ENCODE measurements around the gene CUEDC2. TPM values are rescaled to one million over a fixed set of nuclear protein-coding genes. Genes with fewer than 3 reads are reported as not detected.

CUEDC2 gene, protein sequence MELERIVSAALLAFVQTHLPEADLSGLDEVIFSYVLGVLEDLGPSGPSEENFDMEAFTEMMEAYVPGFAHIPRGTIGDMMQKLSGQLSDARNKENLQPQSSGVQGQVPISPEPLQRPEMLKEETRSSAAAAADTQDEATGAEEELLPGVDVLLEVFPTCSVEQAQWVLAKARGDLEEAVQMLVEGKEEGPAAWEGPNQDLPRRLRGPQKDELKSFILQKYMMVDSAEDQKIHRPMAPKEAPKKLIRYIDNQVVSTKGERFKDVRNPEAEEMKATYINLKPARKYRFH
- total RNA-seq: 33.3 and 41.8 TPM in 2 replicates

DNA sequence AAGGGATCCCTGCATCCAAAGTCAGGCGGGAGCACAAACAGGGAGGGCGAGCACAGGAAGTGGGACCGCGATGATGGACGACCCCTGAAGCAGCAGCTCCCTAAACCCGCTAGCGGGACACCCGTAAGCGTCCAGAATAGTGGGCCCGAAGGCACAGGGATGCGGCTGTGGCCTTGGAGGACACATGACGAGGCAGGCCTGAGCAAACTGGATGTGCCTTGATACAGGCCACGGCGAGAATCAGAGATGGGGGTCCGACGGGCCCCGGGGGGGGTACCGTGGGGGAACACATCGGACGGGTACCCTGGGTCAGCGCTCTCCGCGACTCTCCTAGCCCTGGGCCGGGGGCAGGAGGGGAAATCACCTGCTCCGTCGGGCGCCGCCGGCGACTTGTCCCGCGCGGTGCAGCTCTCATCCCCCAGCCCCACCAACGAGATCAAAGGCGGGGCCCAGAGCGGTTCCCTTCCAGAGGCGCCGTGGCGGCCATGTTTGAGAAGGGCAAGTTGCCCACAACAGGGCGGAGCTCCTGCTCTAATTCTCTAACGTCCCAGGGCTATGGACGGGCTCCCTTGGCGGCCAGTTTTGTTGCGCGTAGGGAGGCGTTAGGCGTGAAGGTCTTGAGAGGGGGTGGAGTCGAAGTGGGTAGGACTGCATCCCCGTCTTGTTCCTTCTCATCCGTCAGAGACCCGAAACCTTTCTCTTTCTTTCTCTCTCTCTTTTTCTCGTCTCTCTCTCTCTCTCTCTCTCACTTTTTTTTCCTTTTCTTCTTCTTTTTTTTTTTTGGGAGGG is at the start of gene CUEDC2:
CUEDC2 (minus strand) TSS at position 413 of the 789 bp plus-strand sequence. CDS start 7,386 bp downstream, outside the sequence.

DNA sequence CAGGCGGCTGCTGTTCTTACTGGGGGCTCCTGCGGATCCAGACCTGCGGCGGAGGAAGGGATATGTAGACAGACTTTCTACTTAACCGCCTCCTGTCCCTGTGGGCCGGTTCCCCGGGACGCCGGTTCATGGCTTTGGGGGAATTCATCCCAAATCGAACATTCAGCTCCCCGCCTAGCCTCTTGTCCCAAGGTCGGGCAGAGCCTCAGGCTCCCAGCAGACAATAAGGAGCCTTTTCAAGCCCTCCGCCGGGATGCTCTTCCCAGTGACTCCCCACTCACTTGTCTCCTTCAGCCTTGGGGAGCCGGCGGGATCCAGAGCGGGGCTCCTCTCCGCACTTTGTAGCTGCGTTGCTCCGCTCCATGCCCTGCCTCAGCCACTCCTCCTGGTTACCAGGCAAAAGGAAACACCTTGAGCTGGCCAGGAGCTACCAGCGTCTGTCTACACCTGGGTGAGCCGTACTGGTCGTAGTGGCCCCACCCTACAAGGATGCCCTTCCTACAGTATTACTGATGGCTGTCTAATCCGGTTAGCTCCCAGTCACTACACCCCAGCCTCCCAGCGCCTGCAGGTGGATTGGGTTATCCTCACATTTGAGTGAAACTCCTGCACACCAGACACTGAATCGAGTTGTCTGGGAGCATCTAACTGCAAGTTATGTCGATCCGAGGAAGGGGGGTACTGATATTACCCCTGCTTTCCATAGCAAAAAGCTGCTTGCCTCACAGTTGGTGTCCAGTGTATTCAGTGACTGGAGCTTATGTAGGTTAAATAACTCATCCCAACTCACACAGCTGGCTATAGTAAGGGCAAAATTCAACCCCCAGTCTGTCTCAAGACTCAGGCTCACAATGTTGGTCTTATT is 19.0 kb upstream of the CUEDC2 start, which contains the start of gene C10orf95:
C10orf95 (minus strand) TSS at position 439 of the 865 bp plus-strand sequence. CDS start 450 bp downstream, outside the sequence.

DNA sequence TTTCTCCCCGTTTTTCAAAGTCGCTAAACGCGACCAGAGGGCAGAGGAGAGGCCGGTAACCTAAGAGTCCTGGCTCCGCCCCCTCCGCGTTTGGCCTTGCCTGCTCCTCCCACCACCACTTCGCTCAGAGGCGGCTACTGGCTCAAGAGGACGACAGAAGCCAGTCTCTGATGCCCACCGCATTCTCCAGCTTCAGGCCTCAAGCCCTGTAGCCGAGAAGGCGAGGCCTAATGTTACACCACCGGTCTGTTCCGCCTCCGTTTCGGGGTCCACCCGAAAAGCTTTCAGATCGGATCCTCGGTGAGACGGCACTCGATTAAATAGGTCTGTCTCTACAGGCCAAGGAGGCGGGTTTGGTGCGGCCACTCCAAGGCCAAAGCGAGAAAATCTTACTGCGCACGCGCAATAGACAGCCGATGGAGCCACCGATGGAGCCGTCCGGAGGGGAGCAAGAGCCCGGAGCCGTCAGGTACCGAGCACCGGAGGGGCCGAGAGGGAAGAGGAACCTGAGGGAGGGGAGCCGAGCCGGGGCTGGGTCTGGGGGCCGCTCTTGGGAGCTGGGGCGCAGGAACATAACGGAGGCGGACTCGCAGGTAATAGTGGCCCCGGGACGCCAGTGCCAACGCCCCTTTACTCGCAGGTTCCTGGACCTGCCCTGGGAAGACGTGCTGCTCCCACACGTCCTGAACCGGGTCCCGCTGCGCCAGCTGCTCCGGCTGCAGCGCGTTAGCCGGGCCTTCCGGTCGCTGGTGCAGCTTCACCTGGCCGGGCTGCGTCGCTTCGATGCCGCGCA is 11.5 kb downstream of the CUEDC2 start, which contains the start of gene FBXL15:
FBXL15 (plus strand) TSS at position 123 of the 793 bp plus-strand sequence; CDS start at position 417, 294 bp downstream.

DNA sequence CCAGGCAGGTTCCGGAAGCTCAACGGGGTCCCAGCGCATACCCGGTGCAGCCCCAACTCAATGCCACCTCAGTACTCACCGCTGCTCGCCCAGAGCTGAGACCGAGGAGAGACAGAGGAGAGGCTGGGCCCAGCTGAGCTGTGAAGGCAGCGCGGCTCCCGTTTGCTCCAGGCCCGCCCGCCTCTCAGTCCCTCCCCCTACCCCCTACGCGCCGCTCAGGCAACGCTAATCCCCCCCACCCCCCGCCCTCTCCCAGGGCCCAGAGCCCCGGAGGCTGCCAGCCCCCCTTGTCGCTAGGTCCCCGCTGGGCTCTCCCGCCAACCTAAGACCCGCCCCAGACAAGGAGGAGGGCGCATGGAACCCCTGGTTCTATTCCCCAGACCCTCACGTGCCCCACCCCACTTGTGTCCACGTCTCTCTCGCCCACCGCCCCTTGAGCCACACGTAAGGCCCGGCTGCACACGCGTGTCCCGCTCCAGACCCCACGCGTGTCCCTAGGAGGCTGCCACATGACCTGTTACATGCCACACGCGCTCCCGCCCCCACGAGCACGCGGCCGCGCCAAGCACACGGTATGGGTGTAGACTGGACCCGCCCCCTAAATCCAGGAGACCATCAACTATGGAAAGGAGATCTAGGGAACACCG is 13.6 kb downstream of the CUEDC2 start, which contains the start of gene PSD:
PSD (minus strand) TSS at position 164 of the 647 bp plus-strand sequence. CDS start 1,747 bp downstream, outside the sequence.

DNA sequence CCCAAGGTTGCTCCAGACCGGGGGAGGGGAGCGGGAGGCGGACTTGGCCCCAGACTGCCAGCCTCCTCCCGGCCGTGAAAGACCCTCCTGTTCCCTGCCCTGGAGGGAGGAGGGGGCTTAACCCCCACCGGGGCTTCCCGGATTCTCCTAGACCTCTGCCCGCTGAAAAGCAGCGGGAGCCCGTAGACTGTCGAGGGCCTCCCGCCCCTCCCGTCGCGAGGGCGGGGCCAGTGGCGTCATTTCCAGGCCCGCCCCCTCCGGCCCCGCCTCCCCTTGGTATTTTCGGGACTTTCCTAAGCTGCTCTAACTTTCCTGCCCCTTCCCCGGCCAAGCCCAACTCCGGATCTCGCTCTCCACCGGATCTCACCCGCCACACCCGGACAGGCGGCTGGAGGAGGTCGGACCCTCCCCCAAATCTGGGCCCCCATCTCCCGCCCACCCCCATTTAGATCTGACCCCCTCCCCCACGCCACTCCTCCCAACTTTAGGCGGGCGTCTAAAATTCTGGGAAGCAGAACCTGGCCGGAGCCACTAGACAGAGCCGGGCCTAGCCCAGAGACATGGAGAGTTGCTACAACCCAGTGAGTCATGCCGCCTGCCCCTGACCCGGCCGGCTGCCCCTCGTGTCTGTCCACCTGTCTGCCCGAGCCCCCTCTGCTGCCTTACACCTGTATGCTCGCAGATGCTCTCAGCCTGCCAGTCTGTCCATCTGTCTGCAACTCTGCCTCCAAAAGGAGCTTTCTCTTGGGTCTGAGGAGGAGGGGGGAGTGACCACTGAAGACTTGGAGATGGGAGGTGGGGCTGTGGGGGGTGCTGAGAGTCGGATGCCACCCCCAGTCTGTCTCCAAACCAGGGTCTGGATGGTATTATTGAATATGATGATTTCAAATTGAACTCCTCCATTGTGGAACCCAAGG is 36.7 kb downstream of the CUEDC2 start, which contains the start of gene NFKB2:
NFKB2 (plus strand) TSS at position 306 of the 917 bp plus-strand sequence; CDS start at position 561, 255 bp downstream.

Other genes starting within 250 kb of the CUEDC2 start
- gene ELOVL3, start 206.3 kb downstream of the CUEDC2 start, total RNA-seq: not detected in 2 replicates
- gene PITX3, start 191.1 kb downstream of the CUEDC2 start, total RNA-seq: not detected in 2 replicates
- gene GBF1, start 187.0 kb downstream of the CUEDC2 start, total RNA-seq: 12.6 and 31.8 TPM in 2 replicates
- 18.5 and 65.1 TPM in 2 replicates for gene NFKB2, start 36.9 kb downstream of the CUEDC2 start, total RNA-seq
- under 0.01 and 0.44 TPM in 2 replicates for gene PSD, start 13.8 kb downstream of the CUEDC2 start, total RNA-seq
- gene FBXL15, start 11.7 kb downstream of the CUEDC2 start, total RNA-seq: 5.5 and 7.6 TPM in 2 replicates
- gene C10orf95, start 19.0 kb upstream of the CUEDC2 start, total RNA-seq: not detected in 2 replicates
- 154 and 207 TPM in 2 replicates for gene ACTR1A, start 70.1 kb upstream of the CUEDC2 start, total RNA-seq
- gene SUFU, start 71.4 kb upstream of the CUEDC2 start, total RNA-seq: 2.3 and 6.9 TPM in 2 replicates
- 48.4 and 72.8 TPM in 2 replicates for gene TRIM8, start 211.9 kb upstream of the CUEDC2 start, total RNA-seq

Measured in bladder microvascular endothelial cell (primary cell).